HepG2 (cell line): Measurements from ENCODE around the gene SCMH1. TPM values are rescaled to one million over a fixed set of nuclear protein-coding genes. Genes with fewer than 3 reads are reported as not detected.

Experiments
- CENPX ChIP-seq: sonication (generic); formaldehyde crosslinking; IDR thresholded peaks from 2 replicates; pipeline ENCODE4 v1.9.0; 2021; ENCODE audit warnings: mild to moderate bottlenecking, missing genetic modification reagents, moderate library complexity
- ELK4 ChIP-seq: sonication (generic); formaldehyde crosslinking; IDR thresholded peaks from 2 replicates; pipeline ENCODE4 v1.9.0; 2021; ENCODE audit warnings: missing genetic modification reagents, borderline replicate concordance
- FOSL1 ChIP-seq: sonication (generic); formaldehyde crosslinking; IDR thresholded peaks from 2 replicates; pipeline ENCODE4 v1.9.0; 2021; ENCODE audit warnings: missing genetic modification reagents, borderline replicate concordance
- NCOA1 ChIP-seq: sonication (generic); formaldehyde crosslinking; IDR thresholded peaks from 2 replicates; pipeline ENCODE4 v1.9.0; 2021; ENCODE audit warnings: missing genetic modification reagents
- NFIB ChIP-seq: sonication (generic); formaldehyde crosslinking; IDR thresholded peaks from 2 replicates; pipeline ENCODE4 v1.9.0; 2021; ENCODE audit warnings: missing genetic modification reagents, mild to moderate bottlenecking, borderline replicate concordance
- NFRKB ChIP-seq: fragments of 450-650 bp; IDR thresholded peaks from 2 replicates; pipeline ENCODE4 v1.6.1; 2017
- STAT5B ChIP-seq: sonication (generic); formaldehyde crosslinking; IDR thresholded peaks from 2 replicates; pipeline ENCODE4 v1.4.0; 2020; ENCODE audit warnings: missing genetic modification reagents
- ZMYM2 ChIP-seq: sonication (generic); formaldehyde crosslinking; IDR thresholded peaks from 2 replicates; pipeline ENCODE4 v1.8.0; 2022; ENCODE audit warnings: mild to moderate bottlenecking, missing genetic modification reagents
- ZMYM3 ChIP-seq: sonication (generic); formaldehyde crosslinking; IDR thresholded peaks from 2 replicates; pipeline ENCODE4 v1.5.1; 2020; ENCODE audit warnings: mild to moderate bottlenecking, missing genetic modification reagents
- ZNF275 ChIP-seq: sonication (generic); formaldehyde crosslinking; IDR thresholded peaks from 2 replicates; pipeline ENCODE4 v1.8.0; 2022; ENCODE audit warnings: missing genetic modification reagents, mild to moderate bottlenecking, inconsistent platforms, borderline replicate concordance
- polyA plus RNA-seq, 8 experiments: library from polyadenylated mRNA; depleted of rRNA in 3 of 8; stranded (reverse) in 7 of 8; unstranded in 1 of 8; fragments of >200 nt; fragmentation: Illumina TruSeq in 4 of 8; extraction: Trizol in 4 of 8; gene quantifications; 2 replicates each; pipeline versions ENCODE4 v1.2.1 to v1.2.3, GENCODE V29; 2011 to 2016; ENCODE audit warnings: low read depth in 4 of 8, missing spikeins in 1 of 8, mixed read lengths in 1 of 8; ENCODE audit not compliant: insufficient read depth in 1 of 8
- total RNA-seq, 5 experiments: library from RNA; depleted of rRNA; stranded (reverse); fragments of >200 nt; fragmentation: Illumina TruSeq; extraction: Trizol; gene quantifications; 2 replicates each; pipeline ENCODE4 v1.2.3, GENCODE V29; 2016; ENCODE audit warnings: low read depth in 1 of 5
- TF ChIP-seq, protein P1 (sequence below): sonication (generic); formaldehyde crosslinking; IDR thresholded peaks from 2 replicates; pipeline ENCODE4 v1.5.1; 2020; ENCODE audit warnings: mild to moderate bottlenecking, missing genetic modification reagents, borderline replicate concordance
- TF ChIP-seq, protein P2 (sequence below): sonication (generic); formaldehyde crosslinking; IDR thresholded peaks from 2 replicates; pipeline ENCODE4 v1.4.0; 2020; ENCODE audit warnings: missing genetic modification reagents
- TF ChIP-seq, protein P3 (sequence below): sonication (generic); formaldehyde crosslinking; IDR thresholded peaks from 2 replicates; pipeline ENCODE4 v1.5.0; 2020; ENCODE audit warnings: mild to moderate bottlenecking, missing genetic modification reagents, borderline replicate concordance

Gene SCMH1
- total and polyA plus RNA-seq, 2 of the 13 experiments (the other 11 are each of a cell fraction or from before 2014, with no cell fraction given): 41.8 to 52.6 TPM

GRCh38 chr1:40980068-40980452 lies 262.0 kb downstream of the SCMH1 start (continued):
- TF ChIP-seq ZMYM3 (CRISPR knock-in tag) (no peak), FOSL1 (CRISPR knock-in tag) (no peak), STAT5B (CRISPR knock-in tag) (no peak), NFRKB (no peak), ELK4 (no peak), ZNF275 (no peak), CENPX (CRISPR knock-in tag) (no peak), NCOA1 (no peak), NFIB (no peak), ZMYM2 (CRISPR knock-in tag) (no peak)
- TF ChIP-seq, protein P1, sequence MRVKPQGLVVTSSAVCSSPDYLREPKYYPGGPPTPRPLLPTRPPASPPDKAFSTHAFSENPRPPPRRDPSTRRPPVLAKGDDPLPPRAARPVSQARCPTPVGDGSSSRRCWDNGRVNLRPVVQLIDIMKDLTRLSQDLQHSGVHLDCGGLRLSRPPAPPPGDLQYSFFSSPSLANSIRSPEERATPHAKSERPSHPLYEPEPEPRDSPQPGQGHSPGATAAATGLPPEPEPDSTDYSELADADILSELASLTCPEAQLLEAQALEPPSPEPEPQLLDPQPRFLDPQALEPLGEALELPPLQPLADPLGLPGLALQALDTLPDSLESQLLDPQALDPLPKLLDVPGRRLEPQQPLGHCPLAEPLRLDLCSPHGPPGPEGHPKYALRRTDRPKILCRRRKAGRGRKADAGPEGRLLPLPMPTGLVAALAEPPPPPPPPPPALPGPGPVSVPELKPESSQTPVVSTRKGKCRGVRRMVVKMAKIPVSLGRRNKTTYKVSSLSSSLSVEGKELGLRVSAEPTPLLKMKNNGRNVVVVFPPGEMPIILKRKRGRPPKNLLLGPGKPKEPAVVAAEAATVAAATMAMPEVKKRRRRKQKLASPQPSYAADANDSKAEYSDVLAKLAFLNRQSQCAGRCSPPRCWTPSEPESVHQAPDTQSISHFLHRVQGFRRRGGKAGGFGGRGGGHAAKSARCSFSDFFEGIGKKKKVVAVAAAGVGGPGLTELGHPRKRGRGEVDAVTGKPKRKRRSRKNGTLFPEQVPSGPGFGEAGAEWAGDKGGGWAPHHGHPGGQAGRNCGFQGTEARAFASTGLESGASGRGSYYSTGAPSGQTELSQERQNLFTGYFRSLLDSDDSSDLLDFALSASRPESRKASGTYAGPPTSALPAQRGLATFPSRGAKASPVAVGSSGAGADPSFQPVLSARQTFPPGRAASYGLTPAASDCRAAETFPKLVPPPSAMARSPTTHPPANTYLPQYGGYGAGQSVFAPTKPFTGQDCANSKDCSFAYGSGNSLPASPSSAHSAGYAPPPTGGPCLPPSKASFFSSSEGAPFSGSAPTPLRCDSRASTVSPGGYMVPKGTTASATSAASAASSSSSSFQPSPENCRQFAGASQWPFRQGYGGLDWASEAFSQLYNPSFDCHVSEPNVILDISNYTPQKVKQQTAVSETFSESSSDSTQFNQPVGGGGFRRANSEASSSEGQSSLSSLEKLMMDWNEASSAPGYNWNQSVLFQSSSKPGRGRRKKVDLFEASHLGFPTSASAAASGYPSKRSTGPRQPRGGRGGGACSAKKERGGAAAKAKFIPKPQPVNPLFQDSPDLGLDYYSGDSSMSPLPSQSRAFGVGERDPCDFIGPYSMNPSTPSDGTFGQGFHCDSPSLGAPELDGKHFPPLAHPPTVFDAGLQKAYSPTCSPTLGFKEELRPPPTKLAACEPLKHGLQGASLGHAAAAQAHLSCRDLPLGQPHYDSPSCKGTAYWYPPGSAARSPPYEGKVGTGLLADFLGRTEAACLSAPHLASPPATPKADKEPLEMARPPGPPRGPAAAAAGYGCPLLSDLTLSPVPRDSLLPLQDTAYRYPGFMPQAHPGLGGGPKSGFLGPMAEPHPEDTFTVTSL (CRISPR knock-in tag): no peak
- TF ChIP-seq, protein P2, sequence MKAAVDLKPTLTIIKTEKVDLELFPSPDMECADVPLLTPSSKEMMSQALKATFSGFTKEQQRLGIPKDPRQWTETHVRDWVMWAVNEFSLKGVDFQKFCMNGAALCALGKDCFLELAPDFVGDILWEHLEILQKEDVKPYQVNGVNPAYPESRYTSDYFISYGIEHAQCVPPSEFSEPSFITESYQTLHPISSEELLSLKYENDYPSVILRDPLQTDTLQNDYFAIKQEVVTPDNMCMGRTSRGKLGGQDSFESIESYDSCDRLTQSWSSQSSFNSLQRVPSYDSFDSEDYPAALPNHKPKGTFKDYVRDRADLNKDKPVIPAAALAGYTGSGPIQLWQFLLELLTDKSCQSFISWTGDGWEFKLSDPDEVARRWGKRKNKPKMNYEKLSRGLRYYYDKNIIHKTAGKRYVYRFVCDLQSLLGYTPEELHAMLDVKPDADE (CRISPR knock-in tag): no peak
- TF ChIP-seq, protein P3, sequence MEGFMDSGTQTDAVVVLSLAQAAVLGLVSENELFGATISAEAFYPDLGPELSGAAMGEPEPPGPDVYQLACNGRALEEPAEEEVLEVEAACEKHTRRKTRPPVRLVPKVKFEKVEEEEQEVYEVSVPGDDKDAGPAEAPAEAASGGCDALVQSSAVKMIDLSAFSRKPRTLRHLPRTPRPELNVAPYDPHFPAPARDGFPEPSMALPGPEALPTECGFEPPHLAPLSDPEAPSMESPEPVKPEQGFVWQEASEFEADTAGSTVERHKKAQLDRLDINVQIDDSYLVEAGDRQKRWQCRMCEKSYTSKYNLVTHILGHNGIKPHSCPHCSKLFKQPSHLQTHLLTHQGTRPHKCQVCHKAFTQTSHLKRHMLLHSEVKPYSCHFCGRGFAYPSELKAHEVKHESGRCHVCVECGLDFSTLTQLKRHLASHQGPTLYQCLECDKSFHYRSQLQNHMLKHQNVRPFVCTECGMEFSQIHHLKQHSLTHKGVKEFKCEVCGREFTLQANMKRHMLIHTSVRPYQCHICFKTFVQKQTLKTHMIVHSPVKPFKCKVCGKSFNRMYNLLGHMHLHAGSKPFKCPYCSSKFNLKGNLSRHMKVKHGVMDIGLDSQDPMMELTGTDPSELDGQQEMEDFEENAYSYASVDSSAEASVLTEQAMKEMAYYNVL (CRISPR knock-in tag): no peak
